Activated naive CD4-positive, alpha-beta T cell treated with anti-CD3 and anti-CD28 coated beads for 36 hours (primary cell): ENCODE results near the gene OSTF1. TPM values are rescaled to one million over a fixed set of nuclear protein-coding genes. Genes with fewer than 3 reads are reported as not detected.

ENCODE experiments used
- CTCF ChIA-PET: fragments of 350-600 bp; sonication (Branson Sonifier 250); formaldehyde crosslinking; loops from one replicate; lab custom pipeline; 2021; ENCODE audit warnings: antibody characterized with exemption; lab: Charles Lee
- DNase-seq: peaks from one replicate; pipeline ENCODE4 v3.0.0-alpha.2; 2020
- H3K27ac Mint-ChIP-seq: one replicate; pipeline ENCODE4 v1.8.0; 2021; ENCODE audit warnings: mild to moderate bottlenecking, mixed read lengths
- H3K27me3 Mint-ChIP-seq: one replicate; pipeline ENCODE4 v1.8.0; 2021; ENCODE audit warnings: low read depth, mixed read lengths
- H3K36me3 Mint-ChIP-seq: one replicate; pipeline ENCODE4 v1.8.0; 2021; ENCODE audit warnings: low read depth, mixed read lengths
- H3K4me1 Mint-ChIP-seq: one replicate; pipeline ENCODE4 v1.8.0; 2021; ENCODE audit warnings: low read depth, mixed read lengths
- H3K4me3 Mint-ChIP-seq: one replicate; pipeline ENCODE4 v1.8.0; 2021; ENCODE audit warnings: mild to moderate bottlenecking, moderate library complexity, mixed read lengths
- H3K9me3 Mint-ChIP-seq: one replicate; pipeline ENCODE4 v1.8.0; 2021; ENCODE audit warnings: mixed read lengths
- intact Hi-C: fragments of 100-400 bp; cut with micrococcal nuclease; formaldehyde crosslinking; loops from one replicate; pipeline ENCODE4 v1.15.1; 2023
- total RNA-seq, 2 experiments: library from RNA; stranded (reverse); gene quantifications; one replicate each; pipeline ENCODE4 v1.2.3, GENCODE V29; 2021

OSTF1 gene
- total RNA-seq, 2 experiments from 2014 or later, result 102 to 104 TPM

GRCh38 chr9:75106857-75107256, 18.5 kb downstream of the OSTF1 start:
- H3K27me3 Mint-ChIP-seq, result no peaks in the 10 kb centered on the region
- H3K4me3 Mint-ChIP-seq, result no peak overlapping the region
- H3K36me3 Mint-ChIP-seq, result peaks cover 9% of the 10 kb centered on the region
- no peaks in the 10 kb centered on the region for H3K9me3 Mint-ChIP-seq
- intact Hi-C loops, result no loop called here
- CTCF ChIA-PET, result interaction anchor here (0.6 to 0.7 kb wide), 5 partner anchors 10 to 798 kb away, joined by 3 to 5 read pairs (median 3); no protein-coding TSS in a partner anchor
- H3K27ac Mint-ChIP-seq, result no peak overlapping the region
- peaks cover 61% of the 10 kb centered on the region for H3K4me1 Mint-ChIP-seq
- no peak for DNase-seq

- Mint-ChIP-seq H3K4me3 (no peak overlapping the region), H3K27ac (no peak overlapping the region), H3K27me3 (no peaks in the 10 kb centered on the region), H3K9me3 (no peaks in the 10 kb centered on the region), H3K4me1 (peaks cover 64% of the 10 kb centered on the region), H3K36me3 (peaks cover 3% of the 10 kb centered on the region)
- no peak for DNase-seq
- CTCF ChIA-PET, result no interaction called here
- intact Hi-C loops, result no loop called here
These were observed 20.3 kb downstream of the OSTF1 start for GRCh38 chr9:75108571-75108970.

GRCh38 chr9:75109210-75109839, 21.0 kb downstream of the OSTF1 start:
- peaks cover 65% of the 10 kb centered on the region for H3K4me1 Mint-ChIP-seq
- CTCF ChIA-PET, result no interaction called here
- H3K27me3 Mint-ChIP-seq, result no peaks in the 10 kb centered on the region
- peaks cover 3% of the 10 kb centered on the region for H3K36me3 Mint-ChIP-seq
- intact Hi-C loops, result no loop called here
- DNase-seq, result no peak
- no peaks in the 10 kb centered on the region for H3K9me3 Mint-ChIP-seq
- no peak overlapping the region for H3K27ac Mint-ChIP-seq
- no peak overlapping the region for H3K4me3 Mint-ChIP-seq

GRCh38 chr9:75111019-75111622, 22.8 kb downstream of the OSTF1 start:
- no peak overlapping the region for H3K4me3 Mint-ChIP-seq
- CTCF ChIA-PET, result no interaction called here
- no peak overlapping the region for H3K27ac Mint-ChIP-seq
- H3K36me3 Mint-ChIP-seq, result peaks cover 1% of the 10 kb centered on the region
- H3K27me3 Mint-ChIP-seq, result no peaks in the 10 kb centered on the region
- intact Hi-C loops, result loop anchor here (2.0 kb wide), 1 partner anchor 18 kb away; no protein-coding TSS in a partner anchor
- DNase-seq, result no peak
- no peaks in the 10 kb centered on the region for H3K9me3 Mint-ChIP-seq
- H3K4me1 Mint-ChIP-seq, result peaks cover 49% of the 10 kb centered on the region

- Mint-ChIP-seq H3K9me3 (peaks cover 2% of the 10 kb centered on the region), H3K4me1 (peaks cover 54% of the 10 kb centered on the region), H3K4me3 (no peak overlapping the region), H3K27ac (no peak overlapping the region), H3K27me3 (no peaks in the 10 kb centered on the region), H3K36me3 (peaks cover 7% of the 10 kb centered on the region)
- DNase-seq, result no peak
- CTCF ChIA-PET, result no interaction called here
- intact Hi-C loops, result no loop called here
These were observed 24.5 kb downstream of the OSTF1 start for GRCh38 chr9:75112789-75113188.

GRCh38 chr9:75116306-75116705, 28.0 kb downstream of the OSTF1 start:
- no peak for DNase-seq
- Mint-ChIP-seq H3K4me1 (peaks cover 41% of the 10 kb centered on the region), H3K4me3 (no peak overlapping the region), H3K9me3 (peaks cover 9% of the 10 kb centered on the region), H3K27me3 (no peaks in the 10 kb centered on the region), H3K27ac (no peak overlapping the region), H3K36me3 (peaks cover 32% of the 10 kb centered on the region)
- CTCF ChIA-PET, result interaction anchor here (0.7 kb wide), 1 partner anchor 1963 kb away, joined by 5 read pairs; no protein-coding TSS in a partner anchor
- intact Hi-C loops, result no loop called here

- Mint-ChIP-seq H3K36me3 (peaks cover 41% of the 10 kb centered on the region), H3K9me3 (peaks cover 9% of the 10 kb centered on the region), H3K4me3 (no peak overlapping the region), H3K27ac (no peak overlapping the region), H3K4me1 (peaks cover 37% of the 10 kb centered on the region), H3K27me3 (no peaks in the 10 kb centered on the region)
- no peak for DNase-seq
- intact Hi-C loops, result no loop called here
- CTCF ChIA-PET, result interaction anchor here (1.0 kb wide), 1 partner anchor 62 kb away, joined by 3 read pairs; no protein-coding TSS in a partner anchor
These were observed 29.2 kb downstream of the OSTF1 start for GRCh38 chr9:75117564-75117963.

- CTCF ChIA-PET, result no interaction called here
- Mint-ChIP-seq H3K27me3 (no peaks in the 10 kb centered on the region), H3K27ac (no peak overlapping the region), H3K36me3 (peaks cover 48% of the 10 kb centered on the region), H3K4me3 (no peak overlapping the region), H3K9me3 (peaks cover 9% of the 10 kb centered on the region), H3K4me1 (peaks cover 32% of the 10 kb centered on the region)
- DNase-seq, result no peak
- intact Hi-C loops, result no loop called here
These were observed 32.4 kb downstream of the OSTF1 start for GRCh38 chr9:75120686-75121085.

GRCh38 chr9:75121914-75122558, 33.7 kb downstream of the OSTF1 start:
- peaks cover 33% of the 10 kb centered on the region for H3K4me1 Mint-ChIP-seq
- no peak overlapping the region for H3K27ac Mint-ChIP-seq
- CTCF ChIA-PET, result no interaction called here
- no peaks in the 10 kb centered on the region for H3K27me3 Mint-ChIP-seq
- peaks cover 48% of the 10 kb centered on the region for H3K36me3 Mint-ChIP-seq
- no peak for DNase-seq
- intact Hi-C loops, result no loop called here
- peaks cover 9% of the 10 kb centered on the region for H3K9me3 Mint-ChIP-seq
- no peak overlapping the region for H3K4me3 Mint-ChIP-seq

- no peak overlapping the region for H3K27ac Mint-ChIP-seq
- H3K4me3 Mint-ChIP-seq, result no peak overlapping the region
- peaks cover 34% of the 10 kb centered on the region for H3K36me3 Mint-ChIP-seq
- peaks cover 27% of the 10 kb centered on the region for H3K4me1 Mint-ChIP-seq
- H3K9me3 Mint-ChIP-seq, result no peaks in the 10 kb centered on the region
- CTCF ChIA-PET, result no interaction called here
- H3K27me3 Mint-ChIP-seq, result no peaks in the 10 kb centered on the region
- DNase-seq, result no peak
- intact Hi-C loops, result loop anchor here (2.0 kb wide), 1 partner anchor 33 kb away; no protein-coding TSS in a partner anchor
These were observed 35.4 kb downstream of the OSTF1 start for GRCh38 chr9:75123696-75124095.

- Mint-ChIP-seq H3K36me3 (peaks cover 32% of the 10 kb centered on the region), H3K4me1 (peaks cover 43% of the 10 kb centered on the region), H3K27me3 (no peaks in the 10 kb centered on the region), H3K9me3 (no peaks in the 10 kb centered on the region), H3K4me3 (no peak overlapping the region), H3K27ac (no peak overlapping the region)
- intact Hi-C loops, result loop anchor here (1.0 kb wide), 1 partner anchor 20 kb away; no protein-coding TSS in a partner anchor
- CTCF ChIA-PET, result no interaction called here
- no peak for DNase-seq
These were observed 40.2 kb downstream of the OSTF1 start for GRCh38 chr9:75128535-75128934.

- no peak for DNase-seq
- Mint-ChIP-seq H3K9me3 (no peaks in the 10 kb centered on the region), H3K4me3 (no peak overlapping the region), H3K27ac (no peak overlapping the region), H3K4me1 (peaks cover 36% of the 10 kb centered on the region), H3K36me3 (peaks cover 36% of the 10 kb centered on the region), H3K27me3 (no peaks in the 10 kb centered on the region)
- intact Hi-C loops, result no loop called here
- CTCF ChIA-PET, result no interaction called here
These were observed 41.9 kb downstream of the OSTF1 start for GRCh38 chr9:75130172-75130571.
